ENCODE data around the gene PPP3R1. TPM values are rescaled to one million over a fixed set of nuclear protein-coding genes. Genes with fewer than 3 reads are reported as not detected.
A peak's percentile ranks its signal among the peaks of the same experiment; 100 is the strongest.

Gene PPP3R1
- polyA plus RNA-seq, 2 of the 4 experiments (the other 2 are of a cell fraction): 27.3 to 55.1 TPM

DNA sequence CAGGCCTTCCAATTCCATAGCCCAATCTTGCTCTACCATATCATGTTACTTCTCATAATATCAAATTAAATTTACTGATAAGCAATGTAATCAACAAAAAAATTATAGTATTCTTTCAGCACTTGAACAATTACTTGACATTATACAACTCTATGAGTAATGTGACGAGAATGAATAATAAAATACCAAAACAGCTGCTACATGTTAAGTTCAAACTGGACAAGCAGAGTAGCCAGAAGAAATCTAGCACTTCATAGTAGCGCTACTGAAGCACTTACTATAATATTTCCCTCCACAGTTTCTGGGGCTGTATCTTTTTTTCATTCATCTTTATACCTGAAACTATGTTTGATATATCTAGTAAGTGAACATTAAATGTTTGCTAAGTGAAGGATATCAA is 14.9 kb downstream of the PPP3R1 start:
- ATAC-seq (no peak), DNase-seq (ENCODE audit: low read depth in 1 of 2, low spot score in 1 of 2) (no peak), FAIRE-seq (no peak)
- Histone ChIP-seq H3K4me1 (peaks cover 48% of the 10 kb centered on the region), H3K27ac (no peak overlapping the region), H3K4me2 (peak overlapping the region; percentile 22), H3K4me3 (no peak overlapping the region), H3K9me3 (no peaks in the 10 kb centered on the region)
- ChIA-PET CTCF (interaction anchor here (0.7 to 1.8 kb wide), 5 partner anchors 8 to 140 kb away, joined by 3 to 5 read pairs (median 3); no protein-coding TSS in a partner anchor), POLR2A (no interaction called here)
- 93% methylated on average over 2 of the region's 2 CpGs for WGBS (ENCODE audit: missing lambda C conversion rate)
- TF ChIP-seq RCOR1 (IDR thresholded peaks at IDR 0.05; ENCODE audit: low read depth, low read length): no peak
- TF ChIP-seq ESRRA (IDR thresholded peaks at IDR 0.05; ENCODE audit: borderline replicate concordance, low read length): no peak
- TF ChIP-seq MAZ (IDR thresholded peaks at IDR 0.05; ENCODE audit: borderline replicate concordance, low read depth, low read length): no peak
- no peak for TF ChIP-seq EHF (CRISPR knock-in tag; IDR thresholded peaks at IDR 0.05)
- TF ChIP-seq RNF2 (IDR thresholded peaks at IDR 0.05; ENCODE audit: borderline replicate concordance, low read depth): no peak
- TF ChIP-seq JUN (IDR thresholded peaks at IDR 0.05): no peak
- TF ChIP-seq POLR2AphosphoS2 (conservative IDR thresholded peaks at IDR 0.05; ENCODE audit: low read length): no peak
- TF ChIP-seq MYC (IDR thresholded peaks at IDR 0.05; ENCODE audit: borderline replicate concordance, low read length): no peak

DNA sequence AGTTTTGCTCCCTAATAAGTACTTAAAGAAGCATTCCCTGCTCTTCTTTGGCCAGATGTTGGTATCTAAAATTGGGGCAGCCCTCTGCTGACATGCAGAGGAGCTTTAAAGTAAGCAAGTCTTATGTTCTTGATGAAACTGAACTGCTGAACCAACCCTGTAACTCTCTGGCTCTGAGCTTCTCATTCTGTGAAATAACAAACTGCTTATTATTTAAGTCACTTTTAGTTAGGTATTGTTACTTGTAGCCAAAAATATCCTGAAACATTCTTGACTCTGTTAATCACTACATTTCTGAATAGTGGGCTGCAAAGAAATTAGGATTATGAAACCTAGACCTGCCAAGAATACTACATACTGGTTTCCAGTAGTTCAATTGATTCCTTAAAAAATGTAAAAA is 15.5 kb downstream of the PPP3R1 start:
- DNase-seq (ENCODE audit: low read depth in 1 of 2, low spot score in 1 of 2) (no peak), ATAC-seq (no peak), FAIRE-seq (no peak)
- H3K4me2 ChIP-seq: peak overlapping the region; percentile 22; the same call in 1 of the 3 replicates
- H3K9me3 ChIP-seq: no peaks in the 10 kb centered on the region
- H3K27ac ChIP-seq: no peak overlapping the region
- TF ChIP-seq SREBF2 (IDR thresholded peaks at IDR 0.05) (no peak), CBX8 (IDR thresholded peaks at IDR 0.05) (no peak), MYC (IDR thresholded peaks at IDR 0.05; ENCODE audit: borderline replicate concordance, low read length) (no peak), RNF2 (IDR thresholded peaks at IDR 0.05; ENCODE audit: borderline replicate concordance, low read depth) (no peak), MAZ (IDR thresholded peaks at IDR 0.05; ENCODE audit: borderline replicate concordance, low read depth, low read length) (no peak), FOSL2 (IDR thresholded peaks at IDR 0.05) (no peak), FOSL2 (CRISPR knock-in tag; IDR thresholded peaks at IDR 0.05) (no peak), CHD4 (IDR thresholded peaks at IDR 0.05; ENCODE audit: borderline replicate concordance) (no peak), ZNF302 (CRISPR knock-in tag; IDR thresholded peaks at IDR 0.05) (no peak), SMC3 (IDR thresholded peaks at IDR 0.05) (no peak), RARB (CRISPR knock-in tag; IDR thresholded peaks at IDR 0.05) (no peak), ZSCAN20 (CRISPR knock-in tag; IDR thresholded peaks at IDR 0.05) (no peak), ZFP36 (IDR thresholded peaks at IDR 0.05; ENCODE audit: borderline replicate concordance, partially characterized antibody) (no peak), CEBPB (IDR thresholded peaks at IDR 0.05) (no peak)
- TF ChIP-seq, protein P1, sequence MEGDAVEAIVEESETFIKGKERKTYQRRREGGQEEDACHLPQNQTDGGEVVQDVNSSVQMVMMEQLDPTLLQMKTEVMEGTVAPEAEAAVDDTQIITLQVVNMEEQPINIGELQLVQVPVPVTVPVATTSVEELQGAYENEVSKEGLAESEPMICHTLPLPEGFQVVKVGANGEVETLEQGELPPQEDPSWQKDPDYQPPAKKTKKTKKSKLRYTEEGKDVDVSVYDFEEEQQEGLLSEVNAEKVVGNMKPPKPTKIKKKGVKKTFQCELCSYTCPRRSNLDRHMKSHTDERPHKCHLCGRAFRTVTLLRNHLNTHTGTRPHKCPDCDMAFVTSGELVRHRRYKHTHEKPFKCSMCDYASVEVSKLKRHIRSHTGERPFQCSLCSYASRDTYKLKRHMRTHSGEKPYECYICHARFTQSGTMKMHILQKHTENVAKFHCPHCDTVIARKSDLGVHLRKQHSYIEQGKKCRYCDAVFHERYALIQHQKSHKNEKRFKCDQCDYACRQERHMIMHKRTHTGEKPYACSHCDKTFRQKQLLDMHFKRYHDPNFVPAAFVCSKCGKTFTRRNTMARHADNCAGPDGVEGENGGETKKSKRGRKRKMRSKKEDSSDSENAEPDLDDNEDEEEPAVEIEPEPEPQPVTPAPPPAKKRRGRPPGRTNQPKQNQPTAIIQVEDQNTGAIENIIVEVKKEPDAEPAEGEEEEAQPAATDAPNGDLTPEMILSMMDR (IDR thresholded peaks at IDR 0.05): no peak
- TF ChIP-seq, protein P2, sequence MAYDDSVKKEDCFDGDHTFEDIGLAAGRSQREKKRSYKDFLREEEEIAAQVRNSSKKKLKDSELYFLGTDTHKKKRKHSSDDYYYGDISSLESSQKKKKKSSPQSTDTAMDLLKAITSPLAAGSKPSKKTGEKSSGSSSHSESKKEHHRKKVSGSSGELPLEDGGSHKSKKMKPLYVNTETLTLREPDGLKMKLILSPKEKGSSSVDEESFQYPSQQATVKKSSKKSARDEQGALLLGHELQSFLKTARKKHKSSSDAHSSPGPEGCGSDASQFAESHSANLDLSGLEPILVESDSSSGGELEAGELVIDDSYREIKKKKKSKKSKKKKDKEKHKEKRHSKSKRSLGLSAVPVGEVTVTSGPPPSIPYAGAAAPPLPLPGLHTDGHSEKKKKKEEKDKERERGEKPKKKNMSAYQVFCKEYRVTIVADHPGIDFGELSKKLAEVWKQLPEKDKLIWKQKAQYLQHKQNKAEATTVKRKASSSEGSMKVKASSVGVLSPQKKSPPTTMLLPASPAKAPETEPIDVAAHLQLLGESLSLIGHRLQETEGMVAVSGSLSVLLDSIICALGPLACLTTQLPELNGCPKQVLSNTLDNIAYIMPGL (CRISPR knock-in tag; IDR thresholded peaks at IDR 0.05; ENCODE audit: borderline replicate concordance): no peak
- ChIA-PET CTCF (interaction anchor here (0.7 to 1.8 kb wide), 7 partner anchors 9 to 139 kb away, joined by 3 to 7 read pairs (median 5); partner anchors contain the start of gene PNO1), POLR2A (no interaction called here)
- H3K4me1 ChIP-seq: peaks cover 48% of the 10 kb centered on the region
- H3K4me3 ChIP-seq: no peak overlapping the region
